Upper lobe of left lung (tissue), 6 donors: ENCODE results near the gene MEGF10. TPM values are rescaled to one million over a fixed set of nuclear protein-coding genes. Genes with fewer than 3 reads are reported as not detected.

Experiments
- ATAC-seq, 2 donors: fragments of 200-7000 bp; cut with Tn5 transposase; one replicate each; pipeline ENCODE4 v1.9.1; 2022; ENCODE audit warnings: mild to moderate bottlenecking in 2 of 2, moderate library complexity in 2 of 2; ENCODE audit not compliant: low FRiP score in 2 of 2
- DNase-seq, 2 donors: peaks; one replicate each; pipeline ENCODE4 v3.0.0-alpha.2; 2019 to 2020
- H3K27ac ChIP-seq, 4 donors: fragments of 200-600 bp; sonication (generic); one replicate each; pipeline ENCODE4 v1.5.1; 2016 to 2019
- H3K27me3 ChIP-seq, 4 donors: fragments of 200-600 bp; sonication (generic); one replicate each; pipeline ENCODE4 v1.5.1; 2017 to 2019
- H3K36me3 ChIP-seq, 4 donors: fragments of 200-600 bp; sonication (generic); one replicate each; pipeline ENCODE4 v1.5.1; 2016 to 2019
- H3K4me1 ChIP-seq, 4 donors: fragments of 200-600 bp; sonication (generic); one replicate each; pipeline ENCODE4 v1.5.1; 2018 to 2019
- H3K4me3 ChIP-seq, 4 donors: fragments of 200-600 bp; sonication (generic); one replicate each; pipeline ENCODE4 v1.5.1; 2017 to 2019; ENCODE audit warnings: mild to moderate bottlenecking in 2 of 4, moderate library complexity in 1 of 4
- H3K9me3 ChIP-seq, 4 donors: fragments of 200-600 bp; sonication (generic); one replicate each; pipeline ENCODE4 v1.5.1; 2018 to 2019
- CTCF ChIP-seq, 6 experiments: fragments of 450-650 bp in 4 of 6; fragments of 200-600 bp in 2 of 6; sonication (generic) in 2 of 6; IDR thresholded peaks; one replicate each; pipeline ENCODE4 v1.5.1; 2016 to 2019; ENCODE audit warnings: antibody characterized with exemption in 6 of 6
- EP300 ChIP-seq, 4 donors: sonication (generic); formaldehyde crosslinking; IDR thresholded peaks; one replicate each; pipeline ENCODE4 v1.5.1; 2017; ENCODE audit warnings: antibody characterized with exemption in 4 of 4, control low read depth in 2 of 4
- POLR2A ChIP-seq, 4 donors: fragments of 450-650 bp; IDR thresholded peaks; one replicate each; pipeline ENCODE4 v1.5.1; 2016 to 2017; ENCODE audit warnings: antibody characterized with exemption in 4 of 4, mild to moderate bottlenecking in 2 of 4
- POLR2AphosphoS5 ChIP-seq, 2 donors: sonication (generic); formaldehyde crosslinking; IDR thresholded peaks; one replicate each; pipeline ENCODE4 v1.5.1; 2017; ENCODE audit warnings: antibody characterized with exemption in 2 of 2
- WGBS, 2 donors: methylation state at CpG; one replicate each; pipeline ENCODE4 v1.1.5; 2017 to 2018; 5-methylcytosine and 5-hydroxymethylcytosine counted together
- total RNA-seq, 6 donors: library from RNA; depleted of rRNA in 4 of 6; stranded (reverse); fragments of >200 nt in 4 of 6; gene quantifications; one replicate each; pipeline versions ENCODE4 v1.1.0 to v1.2.1, GENCODE V29; 2016 to 2021
- donor health status: DM: no; HTN: no; CAD: no; lungs with moderate emphysema.
- donor health status: DM: no; HTN: yes; CAD: no; lungs with severe emphysema.

MEGF10 gene
- total RNA-seq, 6 donors from 2014 or later: under 0.01 to 3.3 (median 0.17) TPM; not detected in 3

- Histone ChIP-seq H3K27ac (no peak overlapping the region), H3K36me3 (no peaks in the 10 kb centered on the region), H3K4me1 (no peaks in the 10 kb centered on the region), H3K4me3 (no peak overlapping the region), H3K27me3 (no peaks in the 10 kb centered on the region), H3K9me3 (no peaks in the 10 kb centered on the region)
- DNase-seq: no peak
- 86 to 89% methylated on average over 3 of the region's 3 CpGs for WGBS, 2 donors
- TF ChIP-seq CTCF (IDR thresholded peaks at IDR 0.05) (no peak), POLR2AphosphoS5 (IDR thresholded peaks at IDR 0.05) (no peak), EP300 (IDR thresholded peaks at IDR 0.05) (no peak), POLR2A (IDR thresholded peaks at IDR 0.05) (no peak)
- no peak for ATAC-seq
These were observed 159.4 kb downstream of the MEGF10 start for GRCh38 chr5:127450046-127450445.

GRCh38 chr5:127451096-127451495, 160.5 kb downstream of the MEGF10 start:
- no peak for TF ChIP-seq CTCF (IDR thresholded peaks at IDR 0.05)
- no peak for TF ChIP-seq POLR2A (IDR thresholded peaks at IDR 0.05)
- TF ChIP-seq EP300 (IDR thresholded peaks at IDR 0.05): no peak
- TF ChIP-seq POLR2AphosphoS5 (IDR thresholded peaks at IDR 0.05): no peak
- Histone ChIP-seq H3K27ac (no peak overlapping the region), H3K4me3 (no peak overlapping the region), H3K36me3 (no peaks in the 10 kb centered on the region), H3K9me3 (no peaks in the 10 kb centered on the region), H3K4me1 (no peaks in the 10 kb centered on the region), H3K27me3 (no peaks in the 10 kb centered on the region)
- no peak for DNase-seq
- no peak for ATAC-seq
- WGBS, 2 donors: 95 to 96% methylated on average over 4 of the region's 4 CpGs

GRCh38 chr5:127452626-127453025, 162.0 kb downstream of the MEGF10 start:
- H3K27me3 ChIP-seq: no peaks in the 10 kb centered on the region
- H3K4me1 ChIP-seq: no peaks in the 10 kb centered on the region
- no peak overlapping the region for H3K27ac ChIP-seq
- WGBS, 2 donors: 49 to 70% methylated on average over 4 of the region's 4 CpGs
- H3K4me3 ChIP-seq: no peak overlapping the region
- H3K9me3 ChIP-seq: no peaks in the 10 kb centered on the region
- DNase-seq: no peak
- ATAC-seq: no peak
- no peak for TF ChIP-seq EP300 (IDR thresholded peaks at IDR 0.05)
- no peak for TF ChIP-seq CTCF (IDR thresholded peaks at IDR 0.05)
- TF ChIP-seq POLR2AphosphoS5 (IDR thresholded peaks at IDR 0.05): no peak
- TF ChIP-seq POLR2A (IDR thresholded peaks at IDR 0.05): no peak
- H3K36me3 ChIP-seq: no peaks in the 10 kb centered on the region

GRCh38 chr5:127471211-127471610, 180.6 kb downstream of the MEGF10 start:
- WGBS, 2 donors: 48% methylated on average over 2 of the region's 2 CpGs
- Histone ChIP-seq H3K4me3 (no peak overlapping the region), H3K27ac (no peak overlapping the region), H3K4me1 (no peaks in the 10 kb centered on the region), H3K27me3 (no peaks in the 10 kb centered on the region), H3K9me3 (no peaks in the 10 kb centered on the region), H3K36me3 (no peaks in the 10 kb centered on the region)
- ATAC-seq (no peak), DNase-seq (no peak)
- TF ChIP-seq CTCF (IDR thresholded peaks at IDR 0.05) (no peak), EP300 (IDR thresholded peaks at IDR 0.05) (no peak), POLR2AphosphoS5 (IDR thresholded peaks at IDR 0.05) (no peak), POLR2A (IDR thresholded peaks at IDR 0.05) (no peak)

GRCh38 chr5:127472700-127473099, 182.1 kb downstream of the MEGF10 start:
- TF ChIP-seq POLR2AphosphoS5 (IDR thresholded peaks at IDR 0.05) (no peak), POLR2A (IDR thresholded peaks at IDR 0.05) (no peak), CTCF (IDR thresholded peaks at IDR 0.05) (no peak)
- DNase-seq: no peak
- H3K9me3 ChIP-seq: no peaks in the 10 kb centered on the region
- H3K36me3 ChIP-seq: no peaks in the 10 kb centered on the region
- H3K27me3 ChIP-seq: no peaks in the 10 kb centered on the region
- H3K4me1 ChIP-seq: no peaks in the 10 kb centered on the region
- H3K4me3 ChIP-seq: no peak overlapping the region
- ATAC-seq: no peak
- no peak overlapping the region for H3K27ac ChIP-seq
- WGBS, 2 donors: 92 to 96% methylated on average over 3 of the region's 3 CpGs
